ENCODE data around the gene SLC25A34.

- TF ChIP-seq ZBTB26 (tag by site-specific recombination; optimal IDR thresholded peaks at IDR 0.05) (no peak), ZNF585B (tag by site-specific recombination; IDR thresholded peaks at IDR 0.05) (no peak), ZNF626 (tag by site-specific recombination; IDR thresholded peaks at IDR 0.05) (no peak), ZFP41 (tag by site-specific recombination; IDR thresholded peaks at IDR 0.05; ENCODE audit: borderline replicate concordance) (no peak)
- TF ChIP-seq, protein P1, sequence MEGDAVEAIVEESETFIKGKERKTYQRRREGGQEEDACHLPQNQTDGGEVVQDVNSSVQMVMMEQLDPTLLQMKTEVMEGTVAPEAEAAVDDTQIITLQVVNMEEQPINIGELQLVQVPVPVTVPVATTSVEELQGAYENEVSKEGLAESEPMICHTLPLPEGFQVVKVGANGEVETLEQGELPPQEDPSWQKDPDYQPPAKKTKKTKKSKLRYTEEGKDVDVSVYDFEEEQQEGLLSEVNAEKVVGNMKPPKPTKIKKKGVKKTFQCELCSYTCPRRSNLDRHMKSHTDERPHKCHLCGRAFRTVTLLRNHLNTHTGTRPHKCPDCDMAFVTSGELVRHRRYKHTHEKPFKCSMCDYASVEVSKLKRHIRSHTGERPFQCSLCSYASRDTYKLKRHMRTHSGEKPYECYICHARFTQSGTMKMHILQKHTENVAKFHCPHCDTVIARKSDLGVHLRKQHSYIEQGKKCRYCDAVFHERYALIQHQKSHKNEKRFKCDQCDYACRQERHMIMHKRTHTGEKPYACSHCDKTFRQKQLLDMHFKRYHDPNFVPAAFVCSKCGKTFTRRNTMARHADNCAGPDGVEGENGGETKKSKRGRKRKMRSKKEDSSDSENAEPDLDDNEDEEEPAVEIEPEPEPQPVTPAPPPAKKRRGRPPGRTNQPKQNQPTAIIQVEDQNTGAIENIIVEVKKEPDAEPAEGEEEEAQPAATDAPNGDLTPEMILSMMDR (tag by site-specific recombination; IDR thresholded peaks at IDR 0.05): no peak
These were observed 28.3 kb downstream of the SLC25A34 start for GRCh38 chr1:15764269-15764764.

All from HEK293 (cell line).